ENCODE measurements around the gene TNFRSF12A.
A peak's percentile ranks its signal among the peaks of the same experiment; 100 is the strongest.

The TNFRSF12A gene

GRCh38 chr16:3027489-3027795 lies 7.3 kb downstream of the TNFRSF12A start:
- no peak for DNase-seq

GRCh38 chr16:3027983-3028715 lies 8.0 kb downstream of the TNFRSF12A start:
- DNase-seq = peak; percentile 89

GRCh38 chr16:3028716-3029319 lies 8.7 kb downstream of the TNFRSF12A start:
- no peak for DNase-seq

- DNase-seq = peak; percentile 42
Measured at GRCh38 chr16:3029491-3030221, 9.5 kb downstream of the TNFRSF12A start.

- no peak for DNase-seq
Measured at GRCh38 chr16:3030222-3031212, 10.3 kb downstream of the TNFRSF12A start.

- DNase-seq = no peak
Measured at GRCh38 chr16:3032624-3033023, 12.5 kb downstream of the TNFRSF12A start.

- no peak for DNase-seq
Measured at GRCh38 chr16:3035289-3035971, 15.3 kb downstream of the TNFRSF12A start.

- no peak for DNase-seq
Measured at GRCh38 chr16:3035972-3036725, 16.0 kb downstream of the TNFRSF12A start.

- DNase-seq = no peak
Measured at GRCh38 chr16:3036726-3037315, 16.7 kb downstream of the TNFRSF12A start, which contains the start of gene BICDL2. TSS of gene BICDL2 (minus strand) at chr16:3036944. CDS start at chr16:3035496, 1,448 bp downstream.

GRCh38 chr16:3038256-3038655 lies 18.1 kb downstream of the TNFRSF12A start:
- DNase-seq = no peak

GRCh38 chr16:3038896-3039295 lies 18.7 kb downstream of the TNFRSF12A start:
- no peak for DNase-seq

GRCh38 chr16:3042376-3042775 lies 22.2 kb downstream of the TNFRSF12A start:
- no peak for DNase-seq

- no peak for DNase-seq
Measured at GRCh38 chr16:3044708-3045107, 24.5 kb downstream of the TNFRSF12A start.

GRCh38 chr16:3045758-3046640 lies 25.8 kb downstream of the TNFRSF12A start, which contains the start of gene MMP25:
TSS of gene MMP25 (plus strand) at chr16:3046561. CDS start at chr16:3046918, 357 bp downstream.
- DNase-seq = no peak

- DNase-seq = no peak
Measured at GRCh38 chr16:3046641-3047386, 26.6 kb downstream of the TNFRSF12A start.

- DNase-seq = no peak
Measured at GRCh38 chr16:3047387-3047720, 27.2 kb downstream of the TNFRSF12A start.

GRCh38 chr16:3049921-3050481 lies 29.8 kb downstream of the TNFRSF12A start:
- DNase-seq = no peak

- no peak for DNase-seq
Measured at GRCh38 chr16:3050487-3050886, 30.3 kb downstream of the TNFRSF12A start.

GRCh38 chr16:3051009-3051408 lies 30.8 kb downstream of the TNFRSF12A start:
- no peak for DNase-seq
